Stimulated activated CD8-positive, alpha-beta memory T cell treated with anti-CD3 and anti-CD28 coated beads, Interleukin-12 subunit alpha, Interleukin-12 subunit beta, amount 100 ng/mL, for 24 hours (primary cell): ENCODE results near the gene SLC25A11.
"Not testable (repeated sequence)": the region's sequence is repeated elsewhere in the genome, so short reads cannot be mapped to it uniquely, and the experiment has no call there.

Experiments used
- DNase-seq: peaks from one replicate; pipeline ENCODE4 v3.0.0-alpha.2; 2020; ENCODE audit errors: extremely low read depth

Gene SLC25A11

GRCh38 chr17:4920351-4921048, 19.3 kb downstream of the SLC25A11 start:
- no peak for DNase-seq

- no peak for DNase-seq
Observed at GRCh38 chr17:4919511-4920047, 20.3 kb downstream of the SLC25A11 start.

- not testable (repeated sequence) for DNase-seq
Observed at GRCh38 chr17:4914551-4914950, 25.3 kb downstream of the SLC25A11 start.

GRCh38 chr17:4913994-4914393, 25.9 kb downstream of the SLC25A11 start:
- DNase-seq: no peak

GRCh38 chr17:4908711-4909496, 30.9 kb downstream of the SLC25A11 start:
- DNase-seq: no peak

- DNase-seq: no peak
Observed at GRCh38 chr17:4908301-4908700, 31.5 kb downstream of the SLC25A11 start.

GRCh38 chr17:4906642-4907041, 33.2 kb downstream of the SLC25A11 start:
- not testable (repeated sequence) for DNase-seq

GRCh38 chr17:4903051-4903818, 36.6 kb downstream of the SLC25A11 start, which contains the start of gene CHRNE:
Gene CHRNE, minus strand, starts transcription at chr17:4903098. Its CDS starts 35 bp downstream, at chr17:4903063.
- DNase-seq: no peak

- DNase-seq: no peak
Observed at GRCh38 chr17:4902540-4902939, 37.3 kb downstream of the SLC25A11 start.

- DNase-seq: no peak
Observed at GRCh38 chr17:4901648-4902344, 38.0 kb downstream of the SLC25A11 start.

- DNase-seq: no peak
Observed at GRCh38 chr17:4901108-4901647, 38.7 kb downstream of the SLC25A11 start.

GRCh38 chr17:4900231-4901107, 39.4 kb downstream of the SLC25A11 start:
- no peak for DNase-seq

- peak; percentile 90 for DNase-seq
Observed at GRCh38 chr17:4899341-4900230, 40.3 kb downstream of the SLC25A11 start, which contains the start of gene C17orf107. Gene C17orf107, plus strand, starts transcription at chr17:4899536. Its CDS starts 227 bp downstream, at chr17:4899763.

GRCh38 chr17:4898927-4899326, 40.9 kb downstream of the SLC25A11 start:
- DNase-seq: no peak

- no peak for DNase-seq
Observed at GRCh38 chr17:4898351-4898750, 41.5 kb downstream of the SLC25A11 start.

- DNase-seq: no peak
Observed at GRCh38 chr17:4897785-4898184, 42.1 kb downstream of the SLC25A11 start.

GRCh38 chr17:4897198-4897687, 42.6 kb downstream of the SLC25A11 start:
- no peak for DNase-seq

GRCh38 chr17:4896332-4897197, 43.3 kb downstream of the SLC25A11 start:
- DNase-seq: no peak
